Body of pancreas (tissue), 4 donors: ENCODE data around the gene RFXANK.

Source experiments
- POLR2A ChIP-seq, 3 donors: fragments of 450-650 bp; IDR thresholded peaks; one replicate each; pipeline ENCODE4 v1.6.1; 2016; ENCODE audit warnings: antibody characterized with exemption in 3 of 3, mild to moderate bottlenecking in 2 of 3
- TF ChIP-seq, protein P1 (sequence below), 7 experiments: fragments of 450-650 bp in 4 of 7; fragments of 200-600 bp in 3 of 7; sonication (generic) in 3 of 7; IDR thresholded peaks; one replicate each; pipeline ENCODE4 v1.5.1; 2016 to 2019; ENCODE audit warnings: antibody characterized with exemption in 7 of 7

DNA sequence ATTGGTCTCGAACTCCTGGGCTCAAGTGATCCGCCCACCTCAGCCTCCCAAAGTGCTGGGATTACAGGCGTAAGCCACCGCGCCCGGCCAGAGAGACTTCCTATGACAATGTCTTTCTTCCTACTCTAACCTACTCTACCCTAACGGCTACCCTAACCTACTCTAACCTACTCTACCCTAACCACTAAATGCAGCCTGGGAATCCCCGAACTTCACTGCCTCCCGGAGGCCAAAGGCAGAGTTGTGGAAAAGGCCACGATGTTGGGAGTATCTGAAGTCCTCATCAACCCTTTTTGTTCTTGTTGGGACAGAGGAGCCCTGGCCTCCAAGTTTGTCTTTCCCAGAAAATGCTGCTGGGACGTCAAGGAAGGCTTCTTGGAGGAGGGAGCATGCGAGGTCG, 12.1 kb downstream of the RFXANK start:
- TF ChIP-seq, protein P1, sequence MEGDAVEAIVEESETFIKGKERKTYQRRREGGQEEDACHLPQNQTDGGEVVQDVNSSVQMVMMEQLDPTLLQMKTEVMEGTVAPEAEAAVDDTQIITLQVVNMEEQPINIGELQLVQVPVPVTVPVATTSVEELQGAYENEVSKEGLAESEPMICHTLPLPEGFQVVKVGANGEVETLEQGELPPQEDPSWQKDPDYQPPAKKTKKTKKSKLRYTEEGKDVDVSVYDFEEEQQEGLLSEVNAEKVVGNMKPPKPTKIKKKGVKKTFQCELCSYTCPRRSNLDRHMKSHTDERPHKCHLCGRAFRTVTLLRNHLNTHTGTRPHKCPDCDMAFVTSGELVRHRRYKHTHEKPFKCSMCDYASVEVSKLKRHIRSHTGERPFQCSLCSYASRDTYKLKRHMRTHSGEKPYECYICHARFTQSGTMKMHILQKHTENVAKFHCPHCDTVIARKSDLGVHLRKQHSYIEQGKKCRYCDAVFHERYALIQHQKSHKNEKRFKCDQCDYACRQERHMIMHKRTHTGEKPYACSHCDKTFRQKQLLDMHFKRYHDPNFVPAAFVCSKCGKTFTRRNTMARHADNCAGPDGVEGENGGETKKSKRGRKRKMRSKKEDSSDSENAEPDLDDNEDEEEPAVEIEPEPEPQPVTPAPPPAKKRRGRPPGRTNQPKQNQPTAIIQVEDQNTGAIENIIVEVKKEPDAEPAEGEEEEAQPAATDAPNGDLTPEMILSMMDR (IDR thresholded peaks at IDR 0.05), result no peak
- TF ChIP-seq POLR2A (IDR thresholded peaks at IDR 0.05), result no peak
